NCI-H187 treated with DMSO at 0.1 percent for 48 hours (cell line): Measurements from ENCODE around the gene PTS.

ENCODE experiments used
- DNase-seq: peaks from one replicate; lab custom pipeline; 2025; lab: John Stamatoyannopoulos, UW

PTS gene

DNA sequence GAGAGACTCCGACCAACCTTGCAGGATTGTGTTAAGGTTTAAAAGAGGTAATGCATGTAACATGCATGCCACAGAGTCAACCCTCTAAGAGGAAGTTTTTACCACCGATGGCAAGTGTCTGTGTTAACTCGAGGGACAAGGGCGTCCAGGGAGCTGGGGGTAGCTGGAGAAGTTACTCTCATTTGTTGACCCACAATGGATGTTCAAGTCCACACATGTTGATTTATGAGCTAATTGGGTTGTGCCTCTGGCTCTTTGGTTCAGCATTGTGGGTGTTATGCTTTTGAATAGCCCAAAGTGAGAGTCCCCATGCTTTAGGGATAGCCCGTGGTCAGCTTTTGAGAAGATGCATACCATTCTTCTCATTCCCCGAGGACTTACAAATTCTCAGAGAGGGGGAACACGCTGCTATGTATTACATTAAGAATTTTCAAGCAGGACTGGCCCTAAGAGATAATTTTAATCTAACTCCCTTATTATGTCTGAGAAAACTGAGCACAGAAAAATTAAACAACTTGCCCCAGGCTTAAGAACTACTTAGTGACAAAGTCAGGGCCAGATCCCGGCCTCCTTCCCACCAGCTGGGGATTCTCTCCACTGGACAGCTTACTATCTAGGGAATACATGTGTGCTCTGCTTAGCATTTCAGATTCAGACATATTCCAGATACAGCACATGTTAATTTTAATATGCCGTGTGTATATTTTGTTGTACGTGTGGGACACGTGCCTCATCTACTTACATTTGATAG, 39.6 kb downstream of the PTS start:
- no peak for DNase-seq

DNA sequence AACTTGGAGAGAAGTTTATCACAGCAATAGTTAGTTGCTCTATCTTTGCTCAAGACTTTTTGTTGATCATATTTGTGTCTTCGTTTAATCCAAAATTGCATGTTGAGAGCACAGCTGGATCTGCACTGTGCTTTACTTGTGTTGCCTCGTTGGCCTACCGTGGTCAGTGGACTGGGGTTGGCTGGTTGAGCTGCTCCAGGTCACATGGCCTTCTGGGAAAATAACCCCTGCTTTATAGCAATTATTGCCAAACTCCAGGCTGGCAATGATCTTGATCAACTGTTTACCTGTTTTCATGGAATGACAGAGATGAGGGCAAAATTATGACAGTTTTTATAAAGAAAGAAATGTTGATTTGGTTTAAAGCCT, 40.2 kb downstream of the PTS start:
- no peak for DNase-seq

DNA sequence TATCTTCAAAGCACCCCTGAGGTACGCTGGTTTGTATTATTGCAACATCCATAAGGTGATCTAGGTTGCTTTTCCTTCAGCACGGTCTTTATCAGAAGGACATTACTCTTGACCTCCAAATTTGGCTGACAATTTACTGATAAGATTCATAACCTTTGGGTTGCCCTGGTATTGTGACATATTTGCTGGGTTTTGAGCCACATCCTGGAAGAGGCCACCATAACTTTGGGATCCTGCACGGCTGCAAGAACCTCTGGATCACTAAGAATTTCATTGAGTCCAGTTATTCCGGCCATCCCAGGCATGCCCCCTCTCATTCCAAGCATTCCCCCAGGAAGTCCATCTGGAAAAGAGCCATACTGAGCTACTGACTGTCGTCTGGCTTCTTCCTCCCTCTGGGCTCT, 41.0 kb downstream of the PTS start:
- DNase-seq = no peak

DNA sequence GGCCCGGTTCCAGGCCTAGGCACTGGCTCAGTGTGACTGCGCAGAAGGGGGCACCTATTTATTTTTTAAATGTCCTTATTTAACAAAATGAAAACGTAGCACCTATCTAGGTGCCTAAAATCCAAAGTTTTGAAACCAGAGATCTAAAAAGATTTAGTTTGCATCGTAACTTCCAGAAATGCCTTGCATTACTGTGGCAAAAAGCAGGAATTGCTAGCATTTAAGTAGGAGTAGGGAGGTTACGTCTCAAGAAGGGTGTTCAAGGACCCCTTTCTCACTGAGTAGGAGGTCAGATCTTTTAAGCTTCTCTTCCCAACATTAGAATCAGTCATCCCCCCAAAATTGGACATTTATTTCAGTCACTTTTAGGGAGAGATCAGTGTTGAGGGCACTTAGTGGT, 42.2 kb downstream of the PTS start:
- DNase-seq = no peak

DNA sequence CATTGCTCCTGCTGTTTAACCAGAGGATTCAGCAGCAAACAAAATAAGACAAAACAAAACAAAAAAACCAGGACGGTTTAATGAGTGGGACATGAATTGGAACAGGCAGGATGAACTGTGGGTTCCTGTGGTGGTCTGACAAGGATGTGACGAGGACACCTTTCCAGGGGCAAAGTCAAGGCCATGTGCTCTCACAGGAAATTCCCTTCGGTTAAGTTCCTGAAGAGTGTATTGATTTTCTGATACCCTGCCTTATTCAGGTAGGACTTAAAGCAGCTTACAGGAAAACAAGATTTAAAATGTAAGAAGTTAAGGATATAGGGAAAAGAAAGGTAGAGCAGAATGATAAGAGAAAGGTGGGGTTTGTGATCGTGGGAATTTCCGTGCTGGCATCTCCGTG, 42.9 kb downstream of the PTS start:
- DNase-seq = no peak

DNA sequence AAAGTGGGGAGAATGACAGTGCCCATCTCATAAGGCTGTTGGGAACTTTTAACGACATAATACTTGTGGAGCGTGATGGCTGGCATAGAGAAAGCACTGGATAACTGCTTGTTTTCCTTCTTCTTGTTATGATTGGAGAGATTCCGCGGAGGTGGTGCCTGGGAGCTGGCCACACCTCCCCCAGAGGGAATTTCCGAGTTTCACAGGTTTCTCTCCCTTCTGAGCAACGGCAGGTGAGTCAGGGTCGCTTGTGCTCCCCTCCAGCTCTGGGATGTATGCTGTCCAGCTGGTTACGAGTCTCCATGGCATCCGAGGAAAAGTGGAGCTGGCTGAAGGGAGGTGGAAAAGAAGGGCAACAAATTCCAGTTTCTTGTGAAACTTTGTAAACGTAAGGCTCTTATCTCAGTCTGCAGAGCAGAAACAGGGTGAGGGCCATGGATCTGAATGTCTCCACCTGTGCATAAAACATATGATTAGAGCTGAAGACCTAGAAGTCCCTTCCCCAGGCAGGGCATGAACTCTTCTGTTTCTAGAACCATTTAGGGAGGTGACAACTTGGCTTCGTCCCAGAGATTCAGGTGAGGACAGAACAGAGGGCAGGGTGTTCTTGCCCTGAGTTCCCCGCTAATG, 44.4 kb downstream of the PTS start:
- no peak for DNase-seq

DNA sequence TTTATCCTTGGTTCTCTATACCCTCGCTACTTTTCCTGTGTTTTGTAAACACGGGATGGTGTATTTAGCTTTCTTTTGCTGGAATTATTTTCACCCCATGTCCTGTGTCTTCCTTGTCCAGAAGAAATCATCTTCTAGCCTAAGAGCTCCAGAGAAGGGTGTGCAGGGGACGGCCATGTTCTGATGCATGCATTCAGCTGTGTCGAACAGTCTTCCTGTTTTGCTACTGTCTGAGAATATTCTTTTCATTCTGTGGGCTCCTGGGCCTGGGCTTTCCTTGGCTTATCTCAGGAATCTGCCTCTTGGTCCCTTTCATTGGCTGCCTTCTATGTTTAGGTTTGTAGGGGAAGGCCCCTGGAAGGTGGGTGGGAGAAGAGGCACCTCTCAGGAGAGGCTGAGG, 45.0 kb downstream of the PTS start:
- no peak for DNase-seq

DNA sequence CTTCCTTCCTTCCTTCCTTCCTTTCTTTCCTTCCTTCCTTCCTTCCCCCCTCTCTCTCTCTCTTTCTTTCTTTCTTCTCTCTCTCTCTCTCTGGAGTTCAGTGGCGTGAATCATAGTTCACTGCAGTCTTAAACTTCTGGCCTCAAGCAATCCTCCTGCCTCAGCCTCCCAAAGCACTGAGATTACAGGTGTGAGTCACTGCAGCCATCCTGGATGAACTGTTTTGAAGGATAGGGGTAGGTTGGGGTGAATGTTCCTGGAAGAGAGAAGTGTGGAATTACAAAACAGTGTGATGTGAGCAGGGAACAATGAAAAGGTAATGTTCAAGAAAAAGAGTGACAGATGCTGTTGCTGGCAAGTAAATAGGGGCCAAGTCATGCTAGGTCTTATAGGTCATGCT, 46.8 kb downstream of the PTS start:
- no peak for DNase-seq

DNA sequence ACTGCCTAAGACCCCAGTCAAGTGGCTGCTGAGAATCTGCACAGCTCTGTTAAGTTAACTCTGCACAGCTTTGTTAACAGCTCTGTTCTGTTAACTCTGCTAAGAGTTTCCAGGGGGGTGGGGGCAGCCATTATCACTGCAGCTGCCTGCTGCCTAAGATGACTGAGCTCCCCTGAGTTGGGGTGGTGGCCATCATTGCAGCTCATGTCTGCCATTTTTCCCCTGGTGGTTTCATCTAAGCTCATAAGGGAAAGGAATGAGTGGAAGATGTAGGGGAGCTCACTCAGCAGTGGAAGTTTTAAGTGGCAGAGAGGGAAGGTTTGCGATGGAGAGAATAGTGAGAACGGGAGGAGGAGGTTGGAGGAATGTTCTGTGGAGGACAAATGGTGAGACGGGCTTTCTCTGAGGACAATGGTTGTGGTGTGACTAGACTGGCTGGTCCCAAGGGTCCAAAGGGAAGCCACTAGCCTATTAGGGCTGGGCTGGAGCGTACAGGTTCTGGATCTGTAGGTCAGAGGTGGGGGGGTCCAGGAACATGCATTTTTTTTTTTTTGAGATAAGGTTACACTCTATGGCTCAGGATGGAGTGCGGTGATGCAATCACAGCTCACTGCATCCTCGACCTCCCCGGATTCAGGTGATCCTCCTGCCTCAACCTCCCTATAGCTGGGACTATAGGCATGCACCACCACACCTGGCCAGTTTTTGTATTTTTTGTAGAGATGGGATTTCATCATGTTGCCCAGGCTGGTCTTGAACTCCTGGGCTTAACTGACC, 48.0 kb downstream of the PTS start:
- no peak for DNase-seq

DNA sequence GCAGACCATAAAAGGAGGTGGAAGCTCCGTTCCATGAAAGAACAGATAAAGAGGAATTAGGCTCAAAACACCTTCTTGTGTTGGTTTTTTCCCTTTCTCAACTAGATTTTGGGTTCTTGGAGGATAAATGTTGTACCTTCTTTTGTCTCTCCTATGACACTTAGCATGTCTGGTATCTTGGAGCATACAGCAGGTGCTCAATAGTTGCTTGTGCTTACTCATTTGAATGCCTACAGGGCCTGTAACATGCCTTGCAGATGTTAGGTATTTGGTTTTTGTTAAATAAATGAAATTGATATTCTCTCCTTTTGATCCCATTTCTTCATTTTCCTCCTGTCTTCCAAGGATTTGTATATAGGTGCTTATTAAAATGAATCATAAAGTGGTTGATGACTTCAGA, 50.8 kb downstream of the PTS start:
- DNase-seq = no peak

DNA sequence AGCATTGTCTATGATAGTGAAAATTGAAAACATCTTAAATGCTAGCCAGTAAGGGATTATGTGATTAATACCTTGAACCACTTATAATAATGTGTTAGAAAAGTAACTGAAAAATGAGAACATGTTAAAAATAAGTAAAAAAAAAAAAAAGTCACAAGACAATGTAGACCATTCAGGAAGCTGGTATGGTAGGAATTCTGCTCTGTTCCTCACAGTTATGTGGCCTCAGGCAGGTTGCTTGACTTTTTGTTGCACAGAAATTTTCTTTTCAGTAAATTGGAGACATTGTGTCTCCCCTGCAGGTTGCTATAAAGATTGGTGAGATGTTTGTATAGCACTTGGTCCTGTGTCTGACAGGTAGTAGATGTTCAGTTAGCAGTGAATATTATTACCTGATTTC, 51.7 kb downstream of the PTS start:
- no peak for DNase-seq

DNA sequence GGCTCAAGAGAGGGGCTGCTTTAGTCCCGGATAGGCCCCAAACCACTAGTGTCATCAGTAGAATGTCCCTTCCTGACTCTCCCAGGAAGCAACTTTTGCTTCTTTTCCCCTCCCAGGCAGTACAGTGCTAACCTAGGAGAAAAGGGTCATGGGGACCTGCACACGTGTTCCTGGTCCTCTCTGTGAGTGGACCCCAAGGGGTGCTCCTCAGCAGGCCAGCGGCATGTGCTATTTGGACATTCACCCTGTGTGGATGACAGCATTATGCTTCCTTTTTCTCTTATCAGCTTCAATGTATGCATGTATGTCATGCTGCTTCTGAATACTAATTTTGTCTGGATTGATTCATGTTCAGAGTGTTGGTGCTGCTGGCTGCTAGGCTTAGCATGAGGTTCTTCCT, 52.6 kb downstream of the PTS start:
- no peak for DNase-seq

DNA sequence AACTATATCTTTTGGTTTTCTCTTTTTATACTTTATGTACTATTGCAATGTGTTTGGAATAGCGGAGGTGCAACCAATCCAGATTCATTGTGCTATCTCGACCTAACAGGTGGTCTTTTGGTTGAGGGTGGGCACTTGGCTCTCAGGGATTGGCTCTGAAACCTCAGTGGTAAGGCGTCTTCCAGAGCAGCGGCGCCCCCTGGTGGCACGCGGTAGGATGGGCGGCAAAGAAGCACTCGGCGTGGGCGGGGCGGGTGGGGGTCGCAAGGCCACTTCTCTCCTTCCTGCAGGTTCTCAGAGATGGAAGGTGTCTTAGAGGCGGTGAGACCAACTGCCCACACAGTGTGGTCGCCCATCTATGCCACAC, 53.7 kb downstream of the PTS start:
- no peak for DNase-seq

DNA sequence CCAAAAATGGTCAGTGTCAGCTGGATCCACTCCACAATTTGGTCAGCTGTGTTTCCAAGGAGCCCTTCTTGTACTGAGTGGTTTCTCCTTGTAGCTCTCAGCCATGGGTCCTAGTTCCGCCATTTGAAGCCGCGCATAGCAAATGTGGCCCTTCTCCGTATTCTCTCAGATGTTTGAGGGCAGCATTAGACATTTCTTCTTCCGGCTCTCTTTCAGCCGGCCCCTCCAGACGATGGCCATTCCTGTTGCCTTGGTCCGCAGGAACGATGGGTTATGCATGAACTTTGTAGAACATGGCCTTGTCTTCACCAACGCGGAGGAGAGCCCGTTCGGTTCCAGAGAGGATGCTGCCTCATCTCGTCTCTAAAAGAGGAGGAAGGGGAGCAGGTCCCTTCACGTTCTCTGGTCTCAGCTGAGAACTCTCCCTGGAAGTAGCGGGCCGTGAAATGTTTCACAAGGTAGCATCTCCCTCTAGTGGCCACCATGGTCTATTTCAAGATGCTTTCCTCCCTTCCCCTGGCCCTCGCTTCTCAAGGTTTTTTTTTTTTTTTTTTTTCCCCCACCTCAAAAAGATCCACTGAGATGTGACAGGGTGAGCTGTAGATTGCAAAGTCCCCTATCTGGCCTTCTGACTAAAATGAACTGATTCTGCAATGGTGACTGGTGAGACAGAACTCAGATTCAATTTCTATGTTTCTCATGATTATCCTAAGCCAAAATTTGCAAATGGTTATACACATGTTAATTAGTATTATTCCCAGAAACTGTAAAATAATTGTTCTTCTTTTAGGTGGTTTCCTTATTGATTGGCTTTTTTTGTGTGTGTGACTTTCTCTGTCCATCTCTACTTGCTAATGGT, 54.3 kb downstream of the PTS start:
- peak; percentile 31 for DNase-seq

DNA sequence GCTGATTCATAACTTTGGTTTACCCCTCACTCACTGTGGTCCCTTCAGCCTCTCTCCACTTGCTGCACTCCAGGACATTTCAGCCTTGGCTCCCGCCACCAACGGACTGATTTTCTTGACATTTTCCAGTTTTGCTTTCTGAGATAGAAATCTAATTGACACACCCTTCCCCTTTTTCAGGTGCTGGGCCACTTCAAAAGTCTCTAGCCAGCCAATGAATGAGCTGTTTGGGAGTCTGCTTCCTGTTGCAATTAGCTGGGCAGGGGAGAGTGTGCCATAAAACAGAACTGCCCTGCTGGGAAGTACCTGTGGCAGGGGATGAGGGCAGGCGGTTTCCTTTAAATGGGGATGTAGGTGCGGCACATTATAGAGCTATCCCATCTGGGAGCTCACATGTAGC, 55.5 kb downstream of the PTS start:
- DNase-seq = no peak
